Smooth muscle cell (in vitro differentiated cells): ENCODE data around the gene SHISA7. TPM values are rescaled to one million over a fixed set of nuclear protein-coding genes. Genes with fewer than 3 reads are reported as not detected.
"Not testable (repeated sequence)": the region's sequence is repeated elsewhere in the genome, so short reads cannot be mapped to it uniquely, and the experiment has no call there.

Source experiments
- DNase-seq: peaks from one replicate; lab custom pipeline; 2025; ENCODE audit not compliant: unreplicated experiment; lab: John Stamatoyannopoulos, UW
- H2AFZ ChIP-seq: fragments of 200-600 bp; sonication (generic); 2 replicates; pipeline ENCODE4 v1.6.0; 2016; ENCODE audit warnings: antibody characterized with exemption, low read depth, mild to moderate bottlenecking
- H3F3A ChIP-seq: fragments of 200-600 bp; sonication (generic); 2 replicates; pipeline ENCODE4 v1.6.0; 2017; ENCODE audit warnings: antibody characterized with exemption, low read depth
- H3K27ac ChIP-seq: fragments of 200-600 bp; sonication (generic); 2 replicates; pipeline ENCODE4 v1.5.1; 2016; ENCODE audit warnings: low read depth, mild to moderate bottlenecking
- H3K27me3 ChIP-seq: fragments of 200-600 bp; sonication (generic); 2 replicates; pipeline ENCODE4 v1.6.1; 2016; ENCODE audit warnings: low read depth, mild to moderate bottlenecking
- H3K36me3 ChIP-seq: fragments of 200-600 bp; sonication (generic); 2 replicates; pipeline ENCODE4 v1.5.1; 2016; ENCODE audit warnings: low read depth
- H3K4me1 ChIP-seq: fragments of 200-600 bp; sonication (generic); 2 replicates; pipeline ENCODE4 v1.5.1; 2016; ENCODE audit warnings: low read depth
- H3K4me2 ChIP-seq: fragments of 200-600 bp; sonication (generic); 2 replicates; pipeline ENCODE4 v1.6.0; 2016; ENCODE audit warnings: mild to moderate bottlenecking
- H3K4me3 ChIP-seq: fragments of 200-600 bp; sonication (generic); 2 replicates; pipeline ENCODE4 v1.5.1; 2016; ENCODE audit warnings: mild to moderate bottlenecking
- H3K79me2 ChIP-seq: fragments of 200-600 bp; sonication (generic); 2 replicates; pipeline ENCODE4 v1.6.0; 2016; ENCODE audit warnings: low read depth, mild to moderate bottlenecking
- H3K9ac ChIP-seq: fragments of 200-600 bp; sonication (generic); 2 replicates; pipeline ENCODE4 v1.6.0; 2016; ENCODE audit warnings: low read depth
- H3K9me3 ChIP-seq: fragments of 200-600 bp; sonication (generic); replicated peaks from 2 replicates; pipeline ENCODE4 v1.5.1; 2016; ENCODE audit warnings: low read depth
- H4K20me1 ChIP-seq: fragments of 200-600 bp; sonication (generic); 2 replicates; pipeline ENCODE4 v1.6.0; 2016; ENCODE audit warnings: low read depth
- CTCF ChIP-seq: fragments of 200-600 bp; sonication (generic); IDR thresholded peaks from 2 replicates; pipeline ENCODE4 v1.5.1; 2017; ENCODE audit warnings: borderline replicate concordance, mild to moderate bottlenecking, antibody characterized with exemption; ENCODE audit not compliant: insufficient read depth, poor library complexity, severe bottlenecking
- WGBS: methylation state at CpG from one replicate; pipeline ENCODE4 v1.1.7; 2016; ENCODE audit warnings: low lambda C conversion rate; 5-methylcytosine and 5-hydroxymethylcytosine counted together
- polyA plus RNA-seq: library from polyadenylated mRNA; unstranded; fragments of >200 nt; fragmentation: Nextera tagmentation; extraction: Ambion mirVana; gene quantifications from 2 replicates; pipeline ENCODE4 v1.2.1, GENCODE V29; 2016
- total RNA-seq: library from RNA; depleted of rRNA; stranded (reverse); fragments of >200 nt; gene quantifications from 2 replicates; pipeline ENCODE4 v1.2.3, GENCODE V29; 2014

SHISA7 gene
- total and polyA plus RNA-seq, 2 experiments from 2014 or later: not detected

GRCh38 chr19:55426042-55426441 is 17.1 kb downstream of the SHISA7 start:
- Histone ChIP-seq H3K4me2 (no peak overlapping the region), H3K27ac (no peak overlapping the region), H3K27me3 (no peaks in the 10 kb centered on the region), H3F3A (no peaks in the 10 kb centered on the region), H3K9ac (no peak overlapping the region), H3K4me3 (no peak overlapping the region), H4K20me1 (no peaks in the 10 kb centered on the region), H3K4me1 (no peaks in the 10 kb centered on the region), H3K9me3 (no peaks in the 10 kb centered on the region), H3K79me2 (no peaks in the 10 kb centered on the region), H3K36me3 (no peaks in the 10 kb centered on the region), H2AFZ (no peak overlapping the region)
- WGBS: 79% methylated on average over 2 of the region's 2 CpGs
- no peak for TF ChIP-seq CTCF
- no peak for DNase-seq

GRCh38 chr19:55424518-55424917 is 18.6 kb downstream of the SHISA7 start:
- Histone ChIP-seq H3K4me2 (no peak overlapping the region), H3F3A (no peaks in the 10 kb centered on the region), H4K20me1 (no peaks in the 10 kb centered on the region), H3K4me3 (no peak overlapping the region), H3K9me3 (no peaks in the 10 kb centered on the region), H3K9ac (no peak overlapping the region), H2AFZ (no peak overlapping the region), H3K79me2 (no peaks in the 10 kb centered on the region), H3K36me3 (no peaks in the 10 kb centered on the region), H3K27me3 (no peaks in the 10 kb centered on the region), H3K27ac (no peak overlapping the region), H3K4me1 (no peaks in the 10 kb centered on the region)
- 86% methylated on average over 3 of the region's 3 CpGs for WGBS
- no peak for DNase-seq
- TF ChIP-seq CTCF: no peak

- Histone ChIP-seq H3K27me3 (no peaks in the 10 kb centered on the region), H3K4me1 (no peaks in the 10 kb centered on the region), H3K79me2 (no peaks in the 10 kb centered on the region), H2AFZ (no peak overlapping the region), H3F3A (no peaks in the 10 kb centered on the region), H3K27ac (no peak overlapping the region), H3K36me3 (no peaks in the 10 kb centered on the region), H3K9me3 (no peaks in the 10 kb centered on the region), H4K20me1 (no peaks in the 10 kb centered on the region), H3K4me2 (no peak overlapping the region), H3K4me3 (no peak overlapping the region), H3K9ac (no peak overlapping the region)
- no peak for DNase-seq
- WGBS: 70% methylated on average over 13 of the region's 13 CpGs
- no peak for TF ChIP-seq CTCF
Measured at GRCh38 chr19:55423225-55424005, 19.7 kb downstream of the SHISA7 start.

- not testable (repeated sequence) for H2AFZ ChIP-seq, DNase-seq, H3K4me3 ChIP-seq, H3K9ac ChIP-seq, H3F3A ChIP-seq, H3K79me2 ChIP-seq, H3K9me3 ChIP-seq, H3K27ac ChIP-seq, H3K27me3 ChIP-seq, H3K36me3 ChIP-seq, H4K20me1 ChIP-seq, H3K4me1 ChIP-seq, H3K4me2 ChIP-seq
- 87% methylated on average over 4 of the region's 4 CpGs for WGBS
Measured at GRCh38 chr19:55421281-55421680, 21.8 kb downstream of the SHISA7 start.
